Posterior vena cava (tissue), 2 donors: ENCODE data around the gene PRR5. TPM values are rescaled to one million over a fixed set of nuclear protein-coding genes. Genes with fewer than 3 reads are reported as not detected.

Experiments used
- DNase-seq: peaks from one replicate; pipeline ENCODE4 v3.0.0-alpha.2; 2020; ENCODE audit warnings: low spot score
- intact Hi-C, 2 donors: fragments of 100-400 bp; cut with DNase I; formaldehyde crosslinking; loops; one replicate each; pipeline versions ENCODE4 v1.14.1 to v1.14.2; 2022 to 2023
- total RNA-seq, 2 donors: library from RNA; stranded (reverse); fragmentation: NEBNext Ultra II Directional; extraction: Animal tissue kit (Norgen Biotek cat#: 25700); gene quantifications; one replicate each; pipeline ENCODE4 v1.2.1, GENCODE V29; 2021
- donor health status: DM: yes; HTN: yes; CAD: no.
- donor health status: DM: yes; HTN: yes; CAD: no.

The PRR5 gene
- total RNA-seq, 2 donors from 2014 or later: 8.8 to 11.8 TPM

GRCh38 chr22:44764373-44764772 is 62.4 kb downstream of the PRR5 start:
- no peak for DNase-seq
- intact Hi-C loops: no loop called here

GRCh38 chr22:44764974-44765373 is 63.0 kb downstream of the PRR5 start:
- intact Hi-C loops: no loop called here
- DNase-seq: no peak

- intact Hi-C loops: no loop called here
- no peak for DNase-seq
These were observed 63.7 kb downstream of the PRR5 start for GRCh38 chr22:44765571-44766285.

- DNase-seq: no peak
- intact Hi-C loops: no loop called here
These were observed 71.1 kb downstream of the PRR5 start for GRCh38 chr22:44773082-44773481.

- DNase-seq: no peak
- intact Hi-C loops: no loop called here
These were observed 73.9 kb downstream of the PRR5 start for GRCh38 chr22:44775862-44776261.

GRCh38 chr22:44776605-44777363 is 74.8 kb downstream of the PRR5 start:
- intact Hi-C loops: no loop called here
- no peak for DNase-seq

GRCh38 chr22:44777364-44777755 is 75.4 kb downstream of the PRR5 start:
- intact Hi-C loops: no loop called here
- no peak for DNase-seq

- DNase-seq: no peak
- intact Hi-C loops: no loop called here
These were observed 79.0 kb downstream of the PRR5 start for GRCh38 chr22:44780876-44781449.

GRCh38 chr22:44782363-44782963 is 80.5 kb downstream of the PRR5 start:
- no peak for DNase-seq
- intact Hi-C loops: no loop called here

GRCh38 chr22:44783091-44783490 is 81.1 kb downstream of the PRR5 start:
- DNase-seq: no peak
- intact Hi-C loops: no loop called here

- intact Hi-C loops: no loop called here
These were observed 81.6 kb downstream of the PRR5 start for GRCh38 chr22:44783581-44783980.

GRCh38 chr22:44786136-44786535 is 84.1 kb downstream of the PRR5 start:
- intact Hi-C loops: no loop called here
- no peak for DNase-seq

More at GRCh38 chr22:44783581-44783980, 81.6 kb downstream of the PRR5 start:
- DNase-seq: no peak

GRCh38 chr22:44786610-44787009 is 84.6 kb downstream of the PRR5 start:
- no peak for DNase-seq
- intact Hi-C loops: no loop called here

Other genes starting within 250 kb of the PRR5 start
- 10 to 100 TPM; 18.2 to 21.1 TPM for gene RTL6, start 204.0 kb upstream of the PRR5 start, total RNA-seq
- gene ARHGAP8, start 50.4 kb downstream of the PRR5 start, total RNA-seq: 1 to 10 TPM; 1.4 TPM